Measurements from ENCODE around the gene CPSF7.

The CPSF7 gene

DNA sequence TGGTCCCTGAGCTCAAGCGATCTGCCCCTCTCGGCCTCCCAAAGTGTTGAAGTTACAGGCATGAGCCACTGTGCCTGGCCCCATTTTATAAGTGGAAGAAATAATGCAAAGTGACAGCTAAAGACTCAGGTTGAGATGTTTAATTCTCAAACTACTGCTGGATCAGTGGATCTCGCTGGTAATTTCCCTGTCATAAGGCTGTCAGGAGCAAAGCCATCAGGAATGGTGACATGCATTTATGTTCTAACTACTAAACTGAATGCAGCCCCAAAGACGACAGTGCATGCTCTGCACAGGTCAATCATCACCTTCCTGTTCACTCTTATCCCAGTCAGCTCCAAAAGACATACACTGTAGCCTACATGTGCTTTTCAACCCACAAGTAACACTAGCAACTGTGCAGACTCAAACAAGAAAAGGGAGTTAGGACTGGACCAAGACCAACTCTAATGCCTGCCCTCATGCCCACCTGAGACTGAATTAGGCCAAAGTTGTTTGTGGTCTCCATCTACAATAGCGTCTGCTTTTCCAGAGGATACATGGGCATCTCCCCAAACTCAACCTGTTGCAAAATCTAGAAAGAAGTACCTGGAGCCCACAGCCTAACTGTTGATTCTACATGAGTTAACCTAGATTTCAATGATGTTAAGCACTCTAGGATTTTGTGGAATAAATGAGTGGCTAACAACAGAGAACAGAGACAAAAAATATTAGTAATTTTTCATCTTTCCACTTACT is 22.6 kb downstream of the CPSF7 start:
- DNase-seq (ENCODE audit: low read depth): no peak
- TF ChIP-seq, protein P1, sequence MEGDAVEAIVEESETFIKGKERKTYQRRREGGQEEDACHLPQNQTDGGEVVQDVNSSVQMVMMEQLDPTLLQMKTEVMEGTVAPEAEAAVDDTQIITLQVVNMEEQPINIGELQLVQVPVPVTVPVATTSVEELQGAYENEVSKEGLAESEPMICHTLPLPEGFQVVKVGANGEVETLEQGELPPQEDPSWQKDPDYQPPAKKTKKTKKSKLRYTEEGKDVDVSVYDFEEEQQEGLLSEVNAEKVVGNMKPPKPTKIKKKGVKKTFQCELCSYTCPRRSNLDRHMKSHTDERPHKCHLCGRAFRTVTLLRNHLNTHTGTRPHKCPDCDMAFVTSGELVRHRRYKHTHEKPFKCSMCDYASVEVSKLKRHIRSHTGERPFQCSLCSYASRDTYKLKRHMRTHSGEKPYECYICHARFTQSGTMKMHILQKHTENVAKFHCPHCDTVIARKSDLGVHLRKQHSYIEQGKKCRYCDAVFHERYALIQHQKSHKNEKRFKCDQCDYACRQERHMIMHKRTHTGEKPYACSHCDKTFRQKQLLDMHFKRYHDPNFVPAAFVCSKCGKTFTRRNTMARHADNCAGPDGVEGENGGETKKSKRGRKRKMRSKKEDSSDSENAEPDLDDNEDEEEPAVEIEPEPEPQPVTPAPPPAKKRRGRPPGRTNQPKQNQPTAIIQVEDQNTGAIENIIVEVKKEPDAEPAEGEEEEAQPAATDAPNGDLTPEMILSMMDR (conservative IDR thresholded peaks at IDR 0.05; ENCODE audit: low read depth, low read length): no peak
- H3K4me3 ChIP-seq (ENCODE audit: low read length): no peak overlapping the region

DNA sequence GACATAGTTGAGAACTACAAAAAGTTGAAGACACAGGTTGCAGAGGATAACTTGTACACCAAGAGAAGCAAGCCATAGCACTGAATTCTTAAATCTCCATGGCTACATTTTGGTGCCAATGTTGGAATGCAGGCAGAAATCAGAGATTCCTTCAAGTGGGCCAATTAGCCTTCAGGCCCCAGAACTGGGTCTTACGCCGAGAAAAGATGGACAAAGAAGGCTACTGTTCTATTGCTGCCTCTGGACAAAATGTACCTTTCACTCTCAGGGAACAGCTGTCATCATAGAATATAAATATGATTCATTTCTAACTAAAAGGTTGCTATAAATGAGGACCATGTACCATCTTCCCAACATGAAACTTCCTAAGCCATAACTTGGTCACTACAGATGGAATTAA is 23.7 kb downstream of the CPSF7 start:
- DNase-seq (ENCODE audit: low read depth): no peak
- TF ChIP-seq, protein P1 (conservative IDR thresholded peaks at IDR 0.05; ENCODE audit: low read depth, low read length): no peak
- H3K4me3 ChIP-seq (ENCODE audit: low read length): no peak overlapping the region

DNA sequence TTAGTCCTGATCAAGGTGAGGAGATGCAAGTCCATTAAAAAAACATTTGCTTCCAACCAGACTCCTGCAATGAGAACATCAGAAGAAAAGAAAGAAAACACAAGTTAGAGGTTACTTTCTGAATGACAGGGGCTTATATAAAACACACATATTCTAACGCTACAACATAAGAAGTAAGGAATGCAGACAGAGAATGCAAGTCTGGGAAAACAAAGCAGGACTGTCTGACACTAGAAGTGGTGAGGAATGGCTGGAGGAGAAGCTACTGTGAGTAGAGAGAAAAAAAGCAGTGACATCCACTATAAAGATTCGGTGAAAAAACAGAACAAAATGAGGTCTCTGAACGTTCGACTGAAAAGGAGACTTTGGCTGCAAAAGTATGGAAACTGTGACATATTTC is 25.1 kb downstream of the CPSF7 start:
- no peak for DNase-seq (ENCODE audit: low read depth)
- TF ChIP-seq, protein P1 (conservative IDR thresholded peaks at IDR 0.05; ENCODE audit: low read depth, low read length): no peak

DNA sequence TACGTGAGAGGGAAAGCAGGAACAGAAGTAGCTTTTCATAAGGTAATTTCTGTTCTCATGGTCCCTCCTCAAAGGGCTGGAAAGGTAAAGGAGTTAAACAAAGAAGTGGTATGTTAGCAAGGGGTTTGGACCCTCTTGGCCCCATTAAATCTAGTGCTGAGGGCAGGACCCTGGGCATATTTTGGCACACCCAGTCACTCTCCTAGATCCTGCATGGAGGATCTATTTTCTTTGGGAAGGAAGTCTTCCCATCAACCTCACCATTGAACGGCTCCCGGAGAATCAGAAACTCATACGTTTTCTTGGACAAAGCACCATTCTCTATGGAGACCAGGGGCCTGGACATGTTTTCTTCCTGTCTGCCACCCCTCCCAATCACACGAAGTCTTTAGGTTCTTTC is 25.7 kb downstream of the CPSF7 start:
- TF ChIP-seq, protein P1 (conservative IDR thresholded peaks at IDR 0.05; ENCODE audit: low read depth, low read length): no peak
- no peak for DNase-seq (ENCODE audit: low read depth)
- no peak overlapping the region for H3K4me3 ChIP-seq (ENCODE audit: low read length)

More for the DNA sequence above, 25.1 kb downstream of the CPSF7 start:
- no peak overlapping the region for H3K4me3 ChIP-seq (ENCODE audit: low read length)

DNA sequence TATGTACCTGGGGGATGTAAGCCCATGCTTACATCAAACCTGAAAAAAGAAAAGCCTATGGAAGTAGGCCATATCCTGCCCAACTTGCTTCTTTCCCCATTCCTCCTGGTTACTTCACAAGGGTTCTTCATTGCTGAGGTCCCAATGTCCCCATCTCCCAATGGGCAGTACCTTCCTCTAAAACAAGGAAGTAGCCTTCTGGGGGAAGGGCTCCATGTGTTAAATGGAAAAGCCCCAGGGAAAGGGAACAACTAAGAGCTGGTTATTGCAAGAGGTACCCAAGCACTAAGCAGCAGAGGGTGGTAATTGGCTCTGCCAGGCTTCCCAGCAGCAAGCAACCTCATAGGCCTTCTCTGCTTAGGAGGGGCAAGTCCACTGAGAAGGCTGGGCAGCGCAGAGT is 26.1 kb downstream of the CPSF7 start:
- no peak for DNase-seq (ENCODE audit: low read depth)
- TF ChIP-seq, protein P1 (conservative IDR thresholded peaks at IDR 0.05; ENCODE audit: low read depth, low read length): no peak
- no peak overlapping the region for H3K4me3 ChIP-seq (ENCODE audit: low read length)

DNA sequence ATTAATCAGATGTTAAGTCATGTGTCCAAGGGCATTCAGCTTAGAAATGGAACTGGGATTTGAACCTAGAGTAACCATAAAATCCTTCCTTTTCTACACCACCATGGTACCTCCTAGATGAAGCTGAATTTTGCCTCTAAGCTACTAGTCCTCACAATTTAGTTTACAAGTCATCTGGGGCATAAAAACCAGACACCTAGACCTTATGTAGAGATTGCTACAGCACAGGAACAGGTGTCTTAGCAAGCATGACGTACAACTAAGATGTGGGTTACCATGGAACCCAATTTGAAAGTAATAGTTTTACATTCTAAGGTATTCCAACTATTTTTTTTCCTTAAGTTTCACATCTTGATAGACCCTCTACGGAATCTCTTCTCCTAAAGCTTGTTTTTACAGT is 28.2 kb downstream of the CPSF7 start:
- H3K4me3 ChIP-seq (ENCODE audit: low read length): no peak overlapping the region
- TF ChIP-seq, protein P1 (conservative IDR thresholded peaks at IDR 0.05; ENCODE audit: low read depth, low read length): no peak
- no peak for DNase-seq (ENCODE audit: low read depth)

DNA sequence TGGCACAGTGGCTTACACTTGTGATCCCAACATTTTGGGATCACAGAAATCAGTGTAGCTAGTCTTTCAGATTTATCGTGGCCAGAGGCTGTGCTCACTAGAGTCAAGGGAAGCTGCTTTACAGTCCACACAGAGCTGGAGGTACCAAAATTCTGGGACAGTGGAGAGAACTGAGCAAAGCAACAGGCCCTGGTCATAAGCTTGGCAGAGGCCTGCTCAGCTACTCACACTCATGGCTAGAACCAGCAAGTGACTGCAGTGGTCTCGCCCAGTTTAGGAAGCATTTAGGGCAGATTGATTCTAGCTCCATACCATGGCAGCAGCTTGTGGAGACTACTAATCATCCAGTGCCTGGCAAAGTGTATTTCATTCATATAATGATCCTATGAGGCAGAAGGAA is 28.6 kb downstream of the CPSF7 start:
- no peak for DNase-seq (ENCODE audit: low read depth)
- TF ChIP-seq, protein P1 (conservative IDR thresholded peaks at IDR 0.05; ENCODE audit: low read depth, low read length): no peak
- H3K4me3 ChIP-seq (ENCODE audit: low read length): no peak overlapping the region
